ENCODE data around the gene TMEM186.

TMEM186 gene

GRCh38 chr16:8788578-8789172 lies 8.8 kb downstream of the TMEM186 start:
- no peak for TF ChIP-seq FOXP2 (optimal IDR thresholded peaks at IDR 0.05; ENCODE audit: borderline replicate concordance, extremely low read depth, extremely low read length, insufficient read depth)

DNA sequence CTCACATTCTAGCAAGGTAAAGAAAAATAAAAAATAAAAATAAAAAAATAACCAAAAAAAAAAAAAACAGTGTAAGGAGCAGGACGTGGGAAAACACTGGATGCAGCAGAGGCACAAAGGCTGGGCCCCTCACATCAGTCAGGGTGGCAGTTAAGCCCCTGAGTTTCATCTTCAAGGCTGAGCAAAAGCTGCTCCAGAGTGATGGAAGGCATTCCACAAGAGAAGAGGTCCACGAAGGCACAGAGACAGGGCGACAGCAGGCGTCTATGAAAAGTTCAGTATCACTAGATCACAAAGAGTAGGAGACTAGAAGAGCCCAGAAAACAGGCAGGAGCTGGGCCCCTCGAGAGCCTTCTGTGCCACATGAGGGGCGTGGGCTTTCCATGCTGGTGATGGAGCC lies 12.0 kb downstream of the TMEM186 start:
- no peak for TF ChIP-seq TAF1 (IDR thresholded peaks at IDR 0.05; ENCODE audit: borderline replicate concordance, insufficient read depth, low read length)
- TF ChIP-seq, protein P1, sequence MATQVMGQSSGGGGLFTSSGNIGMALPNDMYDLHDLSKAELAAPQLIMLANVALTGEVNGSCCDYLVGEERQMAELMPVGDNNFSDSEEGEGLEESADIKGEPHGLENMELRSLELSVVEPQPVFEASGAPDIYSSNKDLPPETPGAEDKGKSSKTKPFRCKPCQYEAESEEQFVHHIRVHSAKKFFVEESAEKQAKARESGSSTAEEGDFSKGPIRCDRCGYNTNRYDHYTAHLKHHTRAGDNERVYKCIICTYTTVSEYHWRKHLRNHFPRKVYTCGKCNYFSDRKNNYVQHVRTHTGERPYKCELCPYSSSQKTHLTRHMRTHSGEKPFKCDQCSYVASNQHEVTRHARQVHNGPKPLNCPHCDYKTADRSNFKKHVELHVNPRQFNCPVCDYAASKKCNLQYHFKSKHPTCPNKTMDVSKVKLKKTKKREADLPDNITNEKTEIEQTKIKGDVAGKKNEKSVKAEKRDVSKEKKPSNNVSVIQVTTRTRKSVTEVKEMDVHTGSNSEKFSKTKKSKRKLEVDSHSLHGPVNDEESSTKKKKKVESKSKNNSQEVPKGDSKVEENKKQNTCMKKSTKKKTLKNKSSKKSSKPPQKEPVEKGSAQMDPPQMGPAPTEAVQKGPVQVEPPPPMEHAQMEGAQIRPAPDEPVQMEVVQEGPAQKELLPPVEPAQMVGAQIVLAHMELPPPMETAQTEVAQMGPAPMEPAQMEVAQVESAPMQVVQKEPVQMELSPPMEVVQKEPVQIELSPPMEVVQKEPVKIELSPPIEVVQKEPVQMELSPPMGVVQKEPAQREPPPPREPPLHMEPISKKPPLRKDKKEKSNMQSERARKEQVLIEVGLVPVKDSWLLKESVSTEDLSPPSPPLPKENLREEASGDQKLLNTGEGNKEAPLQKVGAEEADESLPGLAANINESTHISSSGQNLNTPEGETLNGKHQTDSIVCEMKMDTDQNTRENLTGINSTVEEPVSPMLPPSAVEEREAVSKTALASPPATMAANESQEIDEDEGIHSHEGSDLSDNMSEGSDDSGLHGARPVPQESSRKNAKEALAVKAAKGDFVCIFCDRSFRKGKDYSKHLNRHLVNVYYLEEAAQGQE (IDR thresholded peaks at IDR 0.05; ENCODE audit: insufficient read depth in 1 of 2, low read depth in 2 of 2, low read length in 2 of 2), result no peak
- no peak for TF ChIP-seq FOXP2 (optimal IDR thresholded peaks at IDR 0.05; ENCODE audit: borderline replicate concordance, extremely low read depth, extremely low read length, insufficient read depth)
- TF ChIP-seq POLR2AphosphoS5 (IDR thresholded peaks at IDR 0.05; ENCODE audit: low read depth, low read length), result no peak

DNA sequence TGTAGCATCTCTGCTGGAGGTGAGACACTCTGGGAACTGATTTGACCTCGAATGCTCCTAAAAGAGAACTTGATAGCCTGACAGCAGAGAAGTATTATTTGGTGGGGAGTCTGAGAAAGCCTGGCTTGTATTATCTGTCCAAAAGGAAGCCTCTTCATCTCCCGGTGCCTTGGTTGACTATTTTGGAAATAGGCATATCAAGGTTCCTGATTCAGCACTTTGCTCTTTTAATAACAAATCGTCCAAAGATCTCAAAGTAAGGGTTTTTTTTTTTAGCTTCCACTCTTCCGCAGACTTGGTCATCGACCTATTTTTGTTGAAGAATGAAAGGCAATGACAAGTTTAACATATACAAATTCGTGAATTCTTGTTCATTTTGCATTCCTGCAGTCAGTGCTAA lies 14.8 kb downstream of the TMEM186 start:
- TF ChIP-seq TAF1 (IDR thresholded peaks at IDR 0.05; ENCODE audit: borderline replicate concordance, insufficient read depth, low read length) (no peak), POLR2AphosphoS5 (IDR thresholded peaks at IDR 0.05; ENCODE audit: low read depth, low read length) (no peak), SIN3A (IDR thresholded peaks at IDR 0.05; ENCODE audit: borderline replicate concordance, insufficient read depth, low read length) (no peak), FOXP2 (optimal IDR thresholded peaks at IDR 0.05; ENCODE audit: borderline replicate concordance, extremely low read depth, extremely low read length, insufficient read depth) (no peak)
- TF ChIP-seq, protein P1 (IDR thresholded peaks at IDR 0.05; ENCODE audit: insufficient read depth in 1 of 2, low read depth in 2 of 2, low read length in 2 of 2), result no peak

- TF ChIP-seq POLR2AphosphoS5 (IDR thresholded peaks at IDR 0.05; ENCODE audit: low read depth, low read length) (no peak), FOXP2 (optimal IDR thresholded peaks at IDR 0.05; ENCODE audit: borderline replicate concordance, extremely low read depth, extremely low read length, insufficient read depth) (no peak), TAF1 (IDR thresholded peaks at IDR 0.05; ENCODE audit: borderline replicate concordance, insufficient read depth, low read length) (no peak), SIN3A (IDR thresholded peaks at IDR 0.05; ENCODE audit: borderline replicate concordance, insufficient read depth, low read length) (no peak)
- TF ChIP-seq, protein P1 (IDR thresholded peaks at IDR 0.05; ENCODE audit: insufficient read depth in 1 of 2, low read depth in 2 of 2, low read length in 2 of 2), result no peak
These were observed 15.6 kb downstream of the TMEM186 start for GRCh38 chr16:8781797-8782196.

DNA sequence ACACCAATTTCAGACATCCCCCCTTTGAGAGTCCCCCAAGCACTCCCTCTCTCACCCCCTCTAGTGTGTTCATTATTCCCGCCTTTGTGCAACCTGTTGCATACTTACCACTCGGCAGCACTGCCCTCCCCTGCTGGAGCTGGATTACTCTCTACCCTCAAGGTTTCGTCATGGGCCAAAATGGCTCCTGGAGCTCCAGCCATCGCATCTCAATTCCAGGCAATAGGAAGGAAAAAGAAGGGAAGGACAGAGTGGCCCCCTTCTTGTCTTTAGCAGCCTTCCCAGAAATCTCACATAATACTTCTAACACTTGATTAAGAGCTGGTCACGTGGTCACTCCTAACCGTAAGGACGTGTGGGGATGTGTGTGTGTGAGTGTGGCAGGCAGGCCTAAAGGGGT lies 20.2 kb downstream of the TMEM186 start:
- no peak for TF ChIP-seq POLR2AphosphoS5 (IDR thresholded peaks at IDR 0.05; ENCODE audit: low read depth, low read length)
- TF ChIP-seq SIN3A (IDR thresholded peaks at IDR 0.05; ENCODE audit: borderline replicate concordance, insufficient read depth, low read length), result no peak
- no peak for TF ChIP-seq FOXP2 (optimal IDR thresholded peaks at IDR 0.05; ENCODE audit: borderline replicate concordance, extremely low read depth, extremely low read length, insufficient read depth)
- TF ChIP-seq TAF1 (IDR thresholded peaks at IDR 0.05; ENCODE audit: borderline replicate concordance, insufficient read depth, low read length), result no peak
- TF ChIP-seq, protein P1 (IDR thresholded peaks at IDR 0.05; ENCODE audit: insufficient read depth in 1 of 2, low read depth in 2 of 2, low read length in 2 of 2), result no peak
